HG02870 (cell line): ENCODE measurements around the gene CERS3.

ENCODE experiments used
- ATAC-seq: cut with Tn5 transposase; IDR thresholded peaks from one replicate; pipeline ENCODE4 v1.9.1; 2021; ENCODE audit warnings: mild to moderate bottlenecking, moderate library complexity; ENCODE audit not compliant: unreplicated experiment

Gene CERS3

DNA sequence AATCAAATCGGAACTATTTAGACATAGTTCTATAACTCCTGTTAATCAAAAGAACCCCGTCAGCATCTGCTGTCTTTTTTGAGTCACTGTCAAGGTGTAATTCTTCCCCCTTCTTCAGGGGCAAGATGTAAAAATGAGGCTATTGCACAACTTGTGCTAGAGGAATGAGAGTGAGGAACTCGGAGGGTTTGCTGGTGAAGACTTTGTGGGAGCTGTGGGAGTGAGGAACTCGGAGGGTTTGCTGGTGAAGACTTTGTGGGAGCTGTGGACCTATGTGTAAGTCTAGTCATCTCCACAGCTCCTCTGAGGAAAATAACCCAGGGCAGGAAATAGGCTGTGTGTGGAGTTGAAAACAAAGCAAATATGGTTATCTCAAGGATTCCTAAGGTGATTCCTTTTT lies 2.5 kb upstream of the CERS3 start:
- no peak for ATAC-seq

- ATAC-seq = no peak
Observed at GRCh38 chr15:100529556-100529955, 806 bp upstream of the CERS3 start.

DNA sequence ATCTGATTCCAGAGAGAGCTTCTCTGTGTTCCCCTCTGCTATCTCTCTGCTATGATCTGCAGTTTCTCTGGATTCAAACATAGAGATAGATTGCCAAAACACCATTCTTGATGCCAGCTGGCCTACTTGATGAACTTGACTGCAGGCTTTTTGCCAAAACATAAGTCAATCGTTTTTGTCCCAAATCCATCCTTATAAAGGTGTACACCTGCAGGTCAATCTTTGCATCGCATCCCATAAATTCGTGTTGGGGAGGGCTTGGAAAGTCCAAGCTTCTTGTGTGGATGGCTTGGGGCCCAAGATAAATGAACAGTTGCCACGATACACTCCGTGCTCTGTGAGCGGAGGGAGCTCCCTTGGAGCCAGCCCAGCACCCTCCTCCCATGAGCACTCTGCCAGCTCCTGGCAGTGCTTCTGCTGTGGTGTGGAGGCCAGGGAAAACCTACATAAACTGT lies 2.7 kb downstream of the CERS3 start:
- no peak for ATAC-seq

- no peak for ATAC-seq
Observed at GRCh38 chr15:100525436-100525835, 3.3 kb downstream of the CERS3 start.

DNA sequence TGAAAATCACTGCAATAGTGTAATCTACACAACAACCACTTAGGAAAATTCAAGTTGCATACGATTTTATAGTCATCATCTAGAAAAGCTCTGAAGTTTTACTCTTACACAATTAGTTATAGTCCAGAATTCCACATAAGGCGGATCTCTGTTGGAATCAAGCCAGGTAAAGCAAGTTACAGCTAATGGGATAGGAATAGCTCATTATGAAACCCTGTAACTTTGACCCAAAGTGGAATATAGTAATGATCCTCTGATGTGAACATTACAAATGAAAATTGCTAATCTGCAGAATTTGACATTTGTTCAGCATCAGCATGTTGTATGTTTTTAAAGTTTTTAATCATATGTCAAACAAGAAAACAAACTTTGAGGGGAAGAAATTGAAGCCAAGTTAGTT lies 4.4 kb downstream of the CERS3 start:
- ATAC-seq = no peak

DNA sequence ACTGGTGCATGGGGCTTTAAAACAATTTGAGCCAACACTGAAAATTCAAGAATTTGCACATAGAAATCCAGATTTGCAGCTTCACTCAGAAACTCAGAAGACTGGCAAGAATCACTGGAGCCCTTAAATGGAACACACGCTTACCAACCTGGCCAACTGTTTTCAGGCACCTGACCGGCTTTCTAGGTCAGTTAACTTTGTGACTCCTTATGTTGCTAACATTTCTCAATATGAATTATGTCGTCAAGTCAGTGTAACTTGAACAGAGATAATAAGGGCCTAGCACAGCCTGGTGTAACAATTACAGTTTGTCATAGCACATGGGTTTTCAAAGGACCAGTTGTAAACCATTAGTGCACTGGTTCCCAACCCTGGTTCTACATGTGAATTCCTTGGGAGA lies 6.8 kb downstream of the CERS3 start:
- ATAC-seq = no peak

DNA sequence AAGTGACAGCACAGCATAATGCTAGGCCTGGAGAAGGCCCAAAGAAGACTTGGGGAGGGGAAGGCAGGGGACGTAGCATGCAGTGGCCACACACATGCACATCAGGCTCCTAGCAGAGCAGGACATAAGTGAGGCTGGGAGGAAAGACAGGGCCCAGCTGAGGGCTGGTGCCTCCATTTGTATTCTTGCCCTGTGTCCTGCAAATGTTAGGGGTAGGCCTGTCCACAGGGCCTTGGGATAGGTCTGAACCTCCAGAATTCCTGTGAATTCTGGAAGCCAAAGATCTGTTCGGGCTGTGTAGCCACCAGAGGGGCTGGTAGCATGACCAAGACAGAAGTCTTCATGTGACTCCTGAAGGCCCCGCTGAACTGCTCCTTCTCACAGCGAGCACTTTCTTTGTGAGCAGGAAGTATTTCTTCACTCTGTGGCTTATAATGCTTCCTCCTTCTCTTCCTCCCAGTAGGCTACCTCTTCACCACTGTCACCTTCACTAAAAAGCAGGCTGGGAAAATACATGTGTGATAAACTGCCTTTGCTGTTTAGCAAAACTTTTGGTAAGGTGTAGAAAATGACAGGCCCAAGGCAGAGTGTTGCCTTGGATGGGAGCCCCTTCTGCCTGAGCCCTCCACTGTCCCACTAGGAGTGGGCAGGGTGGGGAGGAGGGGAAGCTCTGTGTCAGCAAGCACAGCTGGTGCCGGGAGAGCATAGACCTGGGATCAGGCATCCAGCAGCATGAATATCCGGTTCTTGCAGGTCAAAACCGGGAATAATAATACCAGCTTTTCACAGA lies 8.4 kb downstream of the CERS3 start:
- no peak for ATAC-seq

GRCh38 chr15:100517846-100518245 lies 10.9 kb downstream of the CERS3 start:
- no peak for ATAC-seq

GRCh38 chr15:100516643-100517512 lies 11.9 kb downstream of the CERS3 start:
- ATAC-seq = no peak

DNA sequence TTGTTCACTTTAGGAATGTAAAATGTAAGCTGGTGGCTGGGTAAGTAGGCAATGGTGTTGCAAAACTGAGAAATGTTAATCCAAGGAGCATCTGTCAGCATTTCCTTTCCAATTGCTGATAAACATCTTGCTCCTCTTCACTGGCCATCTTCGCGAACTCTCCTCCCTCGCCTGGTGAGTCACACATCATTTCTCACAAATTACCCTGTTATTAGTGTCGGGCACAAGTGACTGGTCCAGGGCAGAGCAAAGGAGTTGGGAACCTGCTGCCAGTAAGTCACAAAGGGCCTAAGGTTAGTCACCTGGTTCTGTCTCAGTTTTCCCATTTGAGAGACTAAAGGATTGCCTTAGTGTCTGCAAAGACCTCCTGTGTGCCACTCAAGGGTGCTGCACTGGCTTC lies 13.0 kb downstream of the CERS3 start:
- no peak for ATAC-seq

DNA sequence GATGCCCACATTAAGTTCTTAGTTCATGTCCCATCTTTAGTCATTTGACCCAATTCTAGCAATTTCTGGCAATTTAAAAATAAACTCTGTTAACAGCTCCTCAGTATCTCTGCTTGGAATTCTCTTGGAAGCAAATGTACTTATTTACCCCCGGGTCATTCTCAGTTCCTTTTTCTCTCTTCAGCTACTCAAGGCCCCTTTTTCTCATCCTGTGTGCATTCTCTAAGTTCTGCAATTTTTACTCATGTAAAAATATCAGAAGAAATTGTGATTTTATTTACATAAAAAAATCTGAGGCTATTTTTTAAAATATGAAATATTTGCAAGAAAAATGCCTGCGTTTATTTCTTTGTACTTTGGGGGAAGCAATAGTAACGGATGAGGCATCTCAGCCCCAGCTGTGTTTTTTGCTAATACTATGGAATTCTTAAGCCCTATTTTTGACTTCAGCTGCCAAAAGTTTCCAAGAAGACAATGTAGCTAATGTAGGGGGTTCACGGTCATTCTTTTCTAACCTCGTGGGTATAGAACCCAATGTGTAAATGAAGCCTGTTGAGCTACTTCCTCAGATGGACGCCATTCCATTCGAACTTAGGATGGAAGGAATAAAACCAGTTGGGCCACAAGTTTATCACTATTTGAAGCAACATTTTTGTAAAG lies 20.0 kb downstream of the CERS3 start:
- no peak for ATAC-seq

GRCh38 chr15:100502651-100503050 lies 26.1 kb downstream of the CERS3 start:
- ATAC-seq = no peak

DNA sequence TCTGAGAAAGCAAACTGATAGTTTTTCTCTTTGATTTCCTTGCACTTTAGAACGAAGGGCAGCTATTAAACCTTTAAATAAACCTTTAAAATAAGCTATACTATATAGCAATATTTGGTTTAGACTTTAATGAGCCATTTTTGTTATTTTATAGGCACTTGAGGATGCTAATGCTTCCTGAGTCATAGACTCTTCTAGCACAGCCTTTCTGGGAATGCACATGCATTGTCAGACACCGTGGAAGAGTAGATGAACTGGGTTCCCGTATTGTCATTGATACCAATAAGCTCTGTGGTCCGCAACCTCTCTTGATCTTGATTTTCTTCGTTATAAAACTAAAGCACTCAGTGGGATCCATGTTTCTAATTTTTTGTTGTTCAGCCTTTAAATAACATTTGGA lies 27.6 kb downstream of the CERS3 start:
- ATAC-seq = no peak

- ATAC-seq = no peak
Observed at GRCh38 chr15:100500226-100500990, 28.3 kb downstream of the CERS3 start.

- no peak for ATAC-seq
Observed at GRCh38 chr15:100495861-100496260, 32.9 kb downstream of the CERS3 start.

DNA sequence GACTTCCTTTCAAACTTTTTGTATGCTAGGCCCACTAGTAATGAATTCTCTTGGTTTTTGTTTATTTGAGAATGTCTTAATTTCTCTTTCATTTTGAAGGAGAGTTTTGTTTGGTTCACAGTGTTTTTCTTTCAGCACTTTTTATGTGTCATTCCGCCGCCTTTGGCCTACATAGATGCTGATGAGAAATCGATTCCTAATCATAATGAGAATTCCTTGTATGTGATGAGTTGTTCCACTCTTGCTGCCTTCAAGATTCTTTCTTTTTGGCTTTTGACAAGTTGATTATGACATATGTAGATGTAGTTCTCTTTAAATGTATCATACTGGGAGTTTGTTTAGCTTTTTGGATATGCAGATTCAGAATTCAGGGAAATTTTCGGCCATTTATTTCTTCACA lies 35.5 kb downstream of the CERS3 start:
- ATAC-seq = no peak

GRCh38 chr15:100484443-100484842 lies 44.3 kb downstream of the CERS3 start:
- ATAC-seq = no peak

DNA sequence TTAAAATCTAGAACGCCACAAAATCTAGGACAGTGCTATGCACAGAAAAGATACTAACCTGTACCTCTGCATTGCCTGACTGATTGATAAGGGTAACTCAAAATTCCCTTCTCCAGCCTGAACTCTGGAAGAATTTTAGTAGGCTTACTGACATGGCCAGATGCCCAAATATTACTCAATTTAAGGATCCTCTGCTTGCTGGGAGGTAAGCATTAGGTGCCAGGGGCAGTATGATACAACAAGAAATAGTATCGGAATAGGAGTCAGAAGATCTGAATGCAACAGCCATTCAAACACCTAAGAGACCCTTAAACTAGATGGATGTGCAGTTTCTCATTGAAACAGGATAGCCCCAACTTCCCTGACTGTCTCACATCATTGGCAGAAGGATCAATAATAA lies 45.4 kb downstream of the CERS3 start:
- no peak for ATAC-seq

DNA sequence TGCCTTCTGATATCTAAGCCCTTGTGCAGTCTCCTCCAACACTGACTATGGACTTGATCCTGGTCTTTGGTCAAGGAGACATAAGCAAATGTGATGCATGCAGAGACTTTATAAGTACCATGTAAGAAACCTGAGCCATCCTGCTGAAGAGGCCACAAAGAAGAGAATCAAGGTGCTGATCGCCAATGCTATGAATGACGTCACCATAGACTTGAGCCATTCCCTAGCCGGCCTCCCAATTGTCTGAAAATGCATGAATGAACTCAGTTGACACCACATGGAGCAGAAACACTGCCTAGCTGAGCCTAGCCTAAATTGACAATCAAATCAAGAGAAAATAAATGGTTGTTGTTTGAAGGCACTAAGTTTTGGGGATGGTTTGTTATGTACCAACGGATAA lies 51.9 kb downstream of the CERS3 start:
- no peak for ATAC-seq

DNA sequence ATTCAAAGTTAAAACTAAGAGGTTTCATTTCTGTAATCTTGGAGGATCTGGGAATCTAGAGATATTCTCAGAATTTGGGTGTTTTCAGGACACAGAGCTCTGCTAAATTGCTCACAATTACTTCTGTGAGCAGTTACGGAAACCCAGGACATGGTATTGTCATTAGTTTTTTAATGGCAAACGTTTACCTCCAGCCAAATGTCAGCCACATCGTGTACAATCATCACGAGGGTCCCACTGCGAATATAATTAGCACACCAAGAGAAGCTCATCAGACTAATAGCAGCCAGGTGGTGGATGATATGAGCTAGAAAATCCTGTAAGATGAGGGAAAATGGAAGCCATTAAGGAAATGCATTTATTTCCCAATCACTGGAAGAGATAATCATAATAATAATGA lies 56.0 kb downstream of the CERS3 start:
- ATAC-seq = no peak

DNA sequence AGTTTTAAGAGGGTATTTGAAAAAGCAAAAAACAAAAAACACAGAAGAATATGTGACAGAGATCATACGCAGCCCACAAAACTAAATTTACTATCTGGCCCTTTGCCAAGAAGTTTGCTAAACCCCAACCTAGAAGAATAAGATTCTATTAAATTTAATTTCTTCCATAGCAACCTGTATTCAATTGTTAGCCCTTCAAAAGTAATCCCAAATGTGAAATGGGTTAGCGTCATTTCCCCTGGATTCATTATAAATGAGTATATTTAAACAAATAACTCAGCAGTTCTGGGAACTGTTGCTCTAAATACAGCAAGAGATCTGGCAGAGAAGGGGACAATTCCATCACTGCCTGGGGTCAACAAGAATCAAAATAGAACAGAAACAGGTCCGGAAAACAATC lies 56.8 kb downstream of the CERS3 start:
- ATAC-seq = no peak
